ENCODE data around the gene VMAC.

The VMAC gene

GRCh38 chr19:5903624-5904351 lies 884 bp upstream of the VMAC start, which contains the start of gene NDUFA11:
NDUFA11 (minus strand) TSS chr19:5903790; CDS start chr19:5903708, 82 bp downstream.
- DNase-seq (ENCODE audit: low read depth in 2 of 2): peak; percentile 90 to 94

- no peak for DNase-seq (ENCODE audit: low read depth in 2 of 2)
Measured at GRCh38 chr19:5905114-5905778, 574 bp downstream of the VMAC start.

- DNase-seq (ENCODE audit: low read depth in 2 of 2): no peak
Measured at GRCh38 chr19:5907241-5907640, 2.6 kb downstream of the VMAC start.

GRCh38 chr19:5908773-5909442 lies 4.2 kb downstream of the VMAC start:
- no peak for DNase-seq (ENCODE audit: low read depth in 2 of 2)

GRCh38 chr19:5910638-5910907 lies 5.9 kb downstream of the VMAC start:
- no peak for DNase-seq (ENCODE audit: low read depth in 2 of 2)

GRCh38 chr19:5911366-5911765 lies 6.7 kb downstream of the VMAC start:
- no peak for DNase-seq (ENCODE audit: low read depth in 2 of 2)

- no peak for DNase-seq (ENCODE audit: low read depth in 2 of 2)
Measured at GRCh38 chr19:5913739-5914357, 9.2 kb downstream of the VMAC start, which contains the start of gene CAPS. CAPS (plus strand) TSS chr19:5914254; CDS start chr19:5914407, 153 bp downstream.

GRCh38 chr19:5914358-5914774 lies 9.7 kb downstream of the VMAC start:
- DNase-seq (ENCODE audit: low read depth in 2 of 2): no peak

- DNase-seq (ENCODE audit: low read depth in 2 of 2): no peak
Measured at GRCh38 chr19:5914946-5915781, 10.5 kb downstream of the VMAC start.

GRCh38 chr19:5915782-5916165 lies 11.1 kb downstream of the VMAC start:
- DNase-seq (ENCODE audit: low read depth in 2 of 2): no peak

- no peak for DNase-seq (ENCODE audit: low read depth in 2 of 2)
Measured at GRCh38 chr19:5916181-5916708, 11.6 kb downstream of the VMAC start.

- DNase-seq (ENCODE audit: low read depth in 2 of 2): no peak
Measured at GRCh38 chr19:5917431-5918107, 12.9 kb downstream of the VMAC start.

GRCh38 chr19:5918463-5919079 lies 13.9 kb downstream of the VMAC start:
- no peak for DNase-seq (ENCODE audit: low read depth in 2 of 2)

GRCh38 chr19:5921516-5922160 lies 17.0 kb downstream of the VMAC start:
- DNase-seq (ENCODE audit: low read depth in 2 of 2): no peak

GRCh38 chr19:5922161-5922545 lies 17.5 kb downstream of the VMAC start:
- DNase-seq (ENCODE audit: low read depth in 2 of 2): no peak

- no peak for DNase-seq (ENCODE audit: low read depth in 2 of 2)
Measured at GRCh38 chr19:5923356-5923755, 18.7 kb downstream of the VMAC start.

- DNase-seq (ENCODE audit: low read depth in 2 of 2): no peak
Measured at GRCh38 chr19:5925830-5926427, 21.3 kb downstream of the VMAC start.

GRCh38 chr19:5926641-5927440 lies 22.2 kb downstream of the VMAC start:
- no peak for DNase-seq (ENCODE audit: low read depth in 2 of 2)

GRCh38 chr19:5927441-5927821 lies 22.8 kb downstream of the VMAC start:
- DNase-seq (ENCODE audit: low read depth in 2 of 2): no peak

Measured in activated CD8-positive, alpha-beta memory T cell treated with anti-CD3 and anti-CD28 coated beads for 4 hours (primary cell).